HG03196 (cell line): ENCODE measurements around the gene LRRC23.

Experiments
- ATAC-seq: cut with Tn5 transposase; IDR thresholded peaks from one replicate; pipeline ENCODE4 v1.9.1; 2021; ENCODE audit not compliant: unreplicated experiment

The LRRC23 gene

GRCh38 chr12:6942331-6942665 lies 37.7 kb downstream of the LRRC23 start:
- ATAC-seq, result no peak

- ATAC-seq, result peak; percentile 26
Observed at GRCh38 chr12:6943389-6943721, 38.7 kb downstream of the LRRC23 start.

GRCh38 chr12:6943722-6944380 lies 39.2 kb downstream of the LRRC23 start, which contains the start of the genes C12orf57 and RNU7-1:
TSS of gene C12orf57 (plus strand) at chr12:6944022. CDS start at chr12:6944122, 100 bp downstream.
TSS of gene RNU7-1 (plus strand) at chr12:6943816.
- peak; percentile 22 for ATAC-seq

GRCh38 chr12:6944381-6945186 lies 40.0 kb downstream of the LRRC23 start:
- peak; percentile 44 for ATAC-seq

- ATAC-seq, result no peak
Observed at GRCh38 chr12:6945613-6946012, 41.0 kb downstream of the LRRC23 start.

- no peak for ATAC-seq
Observed at GRCh38 chr12:6946033-6946919, 41.7 kb downstream of the LRRC23 start.

GRCh38 chr12:6946920-6947374 lies 42.3 kb downstream of the LRRC23 start:
- ATAC-seq, result no peak

- no peak for ATAC-seq
Observed at GRCh38 chr12:6947615-6948014, 43.0 kb downstream of the LRRC23 start.

- no peak for ATAC-seq
Observed at GRCh38 chr12:6948873-6949594, 44.4 kb downstream of the LRRC23 start.

GRCh38 chr12:6950401-6950801 lies 45.8 kb downstream of the LRRC23 start:
- no peak for ATAC-seq

GRCh38 chr12:6950811-6951540 lies 46.4 kb downstream of the LRRC23 start, which contains the start of gene PTPN6:
TSS of gene PTPN6 (plus strand) at chr12:6951356. CDS start at chr12:6951513, 157 bp downstream.
- no peak for ATAC-seq

- no peak for ATAC-seq
Observed at GRCh38 chr12:6951551-6952120, 47.0 kb downstream of the LRRC23 start.

- ATAC-seq, result no peak
Observed at GRCh38 chr12:6952121-6952862, 47.7 kb downstream of the LRRC23 start.

- no peak for ATAC-seq
Observed at GRCh38 chr12:6952863-6953441, 48.3 kb downstream of the LRRC23 start.

- peak; percentile 34 for ATAC-seq
Observed at GRCh38 chr12:6953442-6954315, 49.1 kb downstream of the LRRC23 start.

GRCh38 chr12:6954316-6955107 lies 49.9 kb downstream of the LRRC23 start:
- no peak for ATAC-seq
